Measurements from ENCODE around the gene ERBB4. TPM values are rescaled to one million over a fixed set of nuclear protein-coding genes. Genes with fewer than 3 reads are reported as not detected.
A peak's percentile ranks its signal among the peaks of the same experiment; 100 is the strongest.

Gene ERBB4
- total and polyA plus RNA-seq, 7 donors, result 0.07 to 7.5 (median 2.0) TPM

DNA sequence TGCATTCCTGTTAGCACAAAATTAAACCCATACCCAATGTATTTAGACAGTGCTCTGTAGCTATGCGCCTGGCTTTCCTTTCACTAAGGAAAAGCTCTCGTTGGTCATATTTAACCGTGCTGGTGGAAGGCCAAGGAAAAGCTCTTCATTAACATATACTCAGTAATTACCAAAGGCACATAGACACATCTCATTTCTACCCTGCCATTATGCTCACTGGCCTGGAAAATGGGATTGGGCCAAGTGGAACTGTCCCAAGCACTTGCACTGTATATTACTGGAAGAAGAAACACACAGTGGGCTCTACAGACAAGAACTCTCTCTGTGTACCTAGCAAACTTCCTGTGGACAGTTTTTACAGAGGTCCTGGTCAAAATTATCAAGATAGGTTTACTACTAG is 274.4 kb downstream of the ERBB4 start:
- Histone ChIP-seq H3K27me3 (ENCODE audit: insufficient read depth in 3 of 3, low read length in 2 of 3) (no peaks in the 10 kb centered on the region), H3K4me1 (peaks cover 6% of the 10 kb centered on the region), H3K36me3 (ENCODE audit: insufficient read depth in 1 of 2, low read depth in 1 of 2) (no peaks in the 10 kb centered on the region), H3K4me3 (no peak overlapping the region), H3K27ac (no peak overlapping the region), H3K9me3 (no peaks in the 10 kb centered on the region)
- no peak for DNase-seq
- TF ChIP-seq, protein P1, sequence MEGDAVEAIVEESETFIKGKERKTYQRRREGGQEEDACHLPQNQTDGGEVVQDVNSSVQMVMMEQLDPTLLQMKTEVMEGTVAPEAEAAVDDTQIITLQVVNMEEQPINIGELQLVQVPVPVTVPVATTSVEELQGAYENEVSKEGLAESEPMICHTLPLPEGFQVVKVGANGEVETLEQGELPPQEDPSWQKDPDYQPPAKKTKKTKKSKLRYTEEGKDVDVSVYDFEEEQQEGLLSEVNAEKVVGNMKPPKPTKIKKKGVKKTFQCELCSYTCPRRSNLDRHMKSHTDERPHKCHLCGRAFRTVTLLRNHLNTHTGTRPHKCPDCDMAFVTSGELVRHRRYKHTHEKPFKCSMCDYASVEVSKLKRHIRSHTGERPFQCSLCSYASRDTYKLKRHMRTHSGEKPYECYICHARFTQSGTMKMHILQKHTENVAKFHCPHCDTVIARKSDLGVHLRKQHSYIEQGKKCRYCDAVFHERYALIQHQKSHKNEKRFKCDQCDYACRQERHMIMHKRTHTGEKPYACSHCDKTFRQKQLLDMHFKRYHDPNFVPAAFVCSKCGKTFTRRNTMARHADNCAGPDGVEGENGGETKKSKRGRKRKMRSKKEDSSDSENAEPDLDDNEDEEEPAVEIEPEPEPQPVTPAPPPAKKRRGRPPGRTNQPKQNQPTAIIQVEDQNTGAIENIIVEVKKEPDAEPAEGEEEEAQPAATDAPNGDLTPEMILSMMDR (IDR thresholded peaks at IDR 0.05), result no peak
- ATAC-seq, result peak in 1 of 4 donors; percentile 64
- 92 to 95% (median 93%) methylated on average over 3 of the region's 3 CpGs for WGBS, 3 donors
- intact Hi-C loops (cut with DNase I), result no loop called here

GRCh38 chr2:212259226-212259625 is 279.4 kb downstream of the ERBB4 start:
- WGBS, 3 donors, result 85 to 91% (median 87%) methylated on average over 2 of the region's 2 CpGs
- Histone ChIP-seq H3K4me3 (no peak overlapping the region), H3K4me1 (no peaks in the 10 kb centered on the region), H3K9me3 (no peaks in the 10 kb centered on the region), H3K27me3 (ENCODE audit: insufficient read depth in 3 of 3, low read length in 2 of 3) (no peaks in the 10 kb centered on the region), H3K36me3 (ENCODE audit: insufficient read depth in 1 of 2, low read depth in 1 of 2) (no peaks in the 10 kb centered on the region), H3K27ac (no peak overlapping the region)
- intact Hi-C loops (cut with DNase I), result no loop called here
- DNase-seq (no peak), ATAC-seq (no peak)
- TF ChIP-seq, protein P1 (IDR thresholded peaks at IDR 0.05), result no peak

- ATAC-seq (no peak), DNase-seq (no peak)
- no peak overlapping the region for H3K4me3 ChIP-seq
- no peaks in the 10 kb centered on the region for H3K9me3 ChIP-seq
- H3K27ac ChIP-seq, result no peak overlapping the region
- H3K4me1 ChIP-seq, result no peaks in the 10 kb centered on the region
- TF ChIP-seq, protein P1 (IDR thresholded peaks at IDR 0.05), result no peak
- H3K36me3 ChIP-seq (ENCODE audit: insufficient read depth in 1 of 2, low read depth in 1 of 2), result no peaks in the 10 kb centered on the region
- WGBS, 3 donors, result 75 to 77% (median 75%) methylated on average over 5 of the region's 5 CpGs
- intact Hi-C loops (cut with DNase I), result no loop called here
- H3K27me3 ChIP-seq (ENCODE audit: insufficient read depth in 3 of 3, low read length in 2 of 3), result no peaks in the 10 kb centered on the region
These were observed 284.3 kb downstream of the ERBB4 start for GRCh38 chr2:212254339-212254738.

- no peaks in the 10 kb centered on the region for H3K9me3 ChIP-seq
- DNase-seq (no peak), ATAC-seq (no peak)
- no peaks in the 10 kb centered on the region for H3K27me3 ChIP-seq (ENCODE audit: insufficient read depth in 3 of 3, low read length in 2 of 3)
- H3K36me3 ChIP-seq (ENCODE audit: insufficient read depth in 1 of 2, low read depth in 1 of 2), result no peaks in the 10 kb centered on the region
- H3K4me1 ChIP-seq, result no peaks in the 10 kb centered on the region
- TF ChIP-seq, protein P1 (IDR thresholded peaks at IDR 0.05), result no peak
- no peak overlapping the region for H3K27ac ChIP-seq
- intact Hi-C loops (cut with DNase I), result no loop called here
- WGBS, 3 donors, result 65 to 71% (median 68%) methylated on average over 2 of the region's 2 CpGs
- no peak overlapping the region for H3K4me3 ChIP-seq
These were observed 289.2 kb downstream of the ERBB4 start for GRCh38 chr2:212249451-212249850.

GRCh38 chr2:212245880-212246279 is 292.7 kb downstream of the ERBB4 start:
- Histone ChIP-seq H3K9me3 (no peaks in the 10 kb centered on the region), H3K4me1 (no peaks in the 10 kb centered on the region), H3K27me3 (ENCODE audit: insufficient read depth in 3 of 3, low read length in 2 of 3) (no peaks in the 10 kb centered on the region), H3K27ac (no peak overlapping the region), H3K4me3 (no peak overlapping the region), H3K36me3 (ENCODE audit: insufficient read depth in 1 of 2, low read depth in 1 of 2) (no peaks in the 10 kb centered on the region)
- 59 to 69% (median 68%) methylated on average over 2 of the region's 2 CpGs for WGBS, 3 donors
- intact Hi-C loops (cut with DNase I), result no loop called here
- ATAC-seq (no peak), DNase-seq (no peak)
- TF ChIP-seq, protein P1 (IDR thresholded peaks at IDR 0.05), result no peak
